ENCODE results near the gene PIKFYVE. TPM values are rescaled to one million over a fixed set of nuclear protein-coding genes. Genes with fewer than 3 reads are reported as not detected.
"Not testable (repeated sequence)": the region's sequence is repeated elsewhere in the genome, so short reads cannot be mapped to it uniquely, and the experiment has no call there.

Gene PIKFYVE
- total RNA-seq, 1 experiment from 2014 or later, result 34.8 TPM

GRCh38 chr2:208375491-208376068 is 109.5 kb downstream of the PIKFYVE start:
- H3K9me3 ChIP-seq (ENCODE audit: control insufficient read depth, insufficient read depth, low read depth, low read length), result no peaks in the 10 kb centered on the region
- H3K27ac ChIP-seq (ENCODE audit: low read length), result no peak overlapping the region
- H3K27me3 ChIP-seq (ENCODE audit: control insufficient read depth, insufficient read depth, low read length), result no peaks in the 10 kb centered on the region; the same call in none of the 2 replicates
- DNase-seq (ENCODE audit: low read depth, low spot score), result no peak
- in situ Hi-C loops (cut with HindIII; ENCODE audit: low pct_unique_long_range_greater_than_20kb, low sequenced_read_pairs), result no loop called here
- intact Hi-C loops (cut with micrococcal nuclease; ENCODE audit: unreplicated experiment), result no loop called here
- no TSS peak for BruUV-seq (replicated peaks)
- ChIA-PET CTCF (no interaction called here), POLR2A (no interaction called here)
- TF ChIP-seq REST (IDR thresholded peaks at IDR 0.05; ENCODE audit: insufficient read depth in 1 of 2, low read depth in 2 of 2, low read length in 1 of 2), result no peak
- TF ChIP-seq POLR2AphosphoS5 (IDR thresholded peaks at IDR 0.05; ENCODE audit: low read depth, low read length), result no peak
- no peak for TF ChIP-seq CTCF (IDR thresholded peaks at IDR 0.05)
- no peak for TF ChIP-seq TCF7L2 (IDR thresholded peaks at IDR 0.05; ENCODE audit: low read depth, low read length)
- TF ChIP-seq SIN3A (IDR thresholded peaks at IDR 0.05; ENCODE audit: borderline replicate concordance, insufficient read depth, low read depth, low read length), result no peak
- H3K4me1 ChIP-seq (ENCODE audit: control insufficient read depth, insufficient read depth, low read length), result no peaks in the 10 kb centered on the region
- no peaks in the 10 kb centered on the region for H3K36me3 ChIP-seq (ENCODE audit: control insufficient read depth, insufficient read depth, low read length)
- ATAC-seq, result no peak
- no peak overlapping the region for H3K4me3 ChIP-seq (ENCODE audit: low read depth in 2 of 2, low read length in 2 of 2)

- H3K4me3 ChIP-seq (ENCODE audit: low read depth in 2 of 2, low read length in 2 of 2); BruUV-seq (replicated peaks); DNase-seq (ENCODE audit: low read depth, low spot score); H3K36me3 ChIP-seq (ENCODE audit: control insufficient read depth, insufficient read depth, low read length); H3K9me3 ChIP-seq (ENCODE audit: control insufficient read depth, insufficient read depth, low read depth, low read length); H3K27me3 ChIP-seq (ENCODE audit: control insufficient read depth, insufficient read depth, low read length); H3K4me1 ChIP-seq (ENCODE audit: control insufficient read depth, insufficient read depth, low read length); intact Hi-C loops (cut with micrococcal nuclease; ENCODE audit: unreplicated experiment); ATAC-seq; H3K27ac ChIP-seq (ENCODE audit: low read length); in situ Hi-C loops (cut with HindIII; ENCODE audit: low pct_unique_long_range_greater_than_20kb, low sequenced_read_pairs); POLR2A ChIA-PET; CTCF ChIA-PET: not testable (repeated sequence)
Measured at GRCh38 chr2:208377344-208377860, 111.3 kb downstream of the PIKFYVE start.

- intact Hi-C loops (cut with micrococcal nuclease; ENCODE audit: unreplicated experiment) (no loop called here), in situ Hi-C loops (cut with HindIII; ENCODE audit: low pct_unique_long_range_greater_than_20kb, low sequenced_read_pairs) (no loop called here)
- CTCF ChIA-PET, result no interaction called here
Measured at GRCh38 chr2:208379192-208379591, 113.1 kb downstream of the PIKFYVE start.

More at GRCh38 chr2:208379192-208379591, 113.1 kb downstream of the PIKFYVE start:
- H3K9me3 ChIP-seq (ENCODE audit: control insufficient read depth, insufficient read depth, low read depth, low read length), result no peaks in the 10 kb centered on the region
- no peak for ATAC-seq
- H3K36me3 ChIP-seq (ENCODE audit: control insufficient read depth, insufficient read depth, low read length), result no peaks in the 10 kb centered on the region; the same call in 1 of the 2 replicates
- H3K27me3 ChIP-seq (ENCODE audit: control insufficient read depth, insufficient read depth, low read length), result no peaks in the 10 kb centered on the region; the same call in none of the 2 replicates
- no TSS peak for BruUV-seq (replicated peaks)
- H3K4me1 ChIP-seq (ENCODE audit: control insufficient read depth, insufficient read depth, low read length), result no peaks in the 10 kb centered on the region
- POLR2A ChIA-PET, result no interaction called here
- no peak overlapping the region for H3K4me3 ChIP-seq (ENCODE audit: low read depth in 2 of 2, low read length in 2 of 2)
- TF ChIP-seq SIN3A (IDR thresholded peaks at IDR 0.05; ENCODE audit: borderline replicate concordance, insufficient read depth, low read depth, low read length), result no peak
- TF ChIP-seq CTCF (IDR thresholded peaks at IDR 0.05), result no peak
- TF ChIP-seq POLR2AphosphoS5 (IDR thresholded peaks at IDR 0.05; ENCODE audit: low read depth, low read length), result no peak
- no peak for TF ChIP-seq TCF7L2 (IDR thresholded peaks at IDR 0.05; ENCODE audit: low read depth, low read length)
- TF ChIP-seq REST (IDR thresholded peaks at IDR 0.05; ENCODE audit: insufficient read depth in 1 of 2, low read depth in 2 of 2, low read length in 1 of 2), result no peak
- H3K27ac ChIP-seq (ENCODE audit: low read length), result no peak overlapping the region
- DNase-seq (ENCODE audit: low read depth, low spot score), result no peak
